Sigmoid colon (tissue), 4 donors: ENCODE data around the gene ST8SIA4.

ENCODE experiments used
- EP300 ChIP-seq, 4 donors: sonication (generic); formaldehyde crosslinking; IDR thresholded peaks; one replicate each; pipeline ENCODE4 v1.6.1; 2017; ENCODE audit warnings: antibody characterized with exemption in 4 of 4
- TF ChIP-seq, protein P1 (sequence below), 4 experiments: fragments of 450-650 bp in 3 of 4; fragments of 200-600 bp in 1 of 4; IDR thresholded peaks; one replicate each; pipeline ENCODE4 v1.5.1; 2016 to 2019; ENCODE audit warnings: antibody characterized with exemption in 4 of 4, mild to moderate bottlenecking in 3 of 4, moderate library complexity in 2 of 4

DNA sequence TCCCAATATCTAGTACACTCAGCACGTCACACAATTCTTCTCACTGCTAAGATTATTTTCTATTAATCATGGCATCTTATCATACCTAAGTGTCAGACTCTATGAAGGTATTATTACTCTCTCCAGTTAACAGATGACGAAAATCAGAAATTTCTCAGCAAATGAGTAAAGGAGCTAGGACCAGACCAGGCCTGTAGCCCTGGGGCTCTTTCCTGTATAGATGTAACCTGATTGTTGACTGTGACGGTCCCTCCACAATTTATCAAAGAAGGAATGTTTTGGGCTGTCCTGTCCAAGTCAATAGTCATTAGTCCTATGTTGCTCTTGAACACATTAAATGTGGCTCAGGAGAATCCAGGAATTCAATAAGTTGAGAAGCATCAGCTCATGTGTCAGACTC, 106.2 kb downstream of the ST8SIA4 start:
- TF ChIP-seq, protein P1, sequence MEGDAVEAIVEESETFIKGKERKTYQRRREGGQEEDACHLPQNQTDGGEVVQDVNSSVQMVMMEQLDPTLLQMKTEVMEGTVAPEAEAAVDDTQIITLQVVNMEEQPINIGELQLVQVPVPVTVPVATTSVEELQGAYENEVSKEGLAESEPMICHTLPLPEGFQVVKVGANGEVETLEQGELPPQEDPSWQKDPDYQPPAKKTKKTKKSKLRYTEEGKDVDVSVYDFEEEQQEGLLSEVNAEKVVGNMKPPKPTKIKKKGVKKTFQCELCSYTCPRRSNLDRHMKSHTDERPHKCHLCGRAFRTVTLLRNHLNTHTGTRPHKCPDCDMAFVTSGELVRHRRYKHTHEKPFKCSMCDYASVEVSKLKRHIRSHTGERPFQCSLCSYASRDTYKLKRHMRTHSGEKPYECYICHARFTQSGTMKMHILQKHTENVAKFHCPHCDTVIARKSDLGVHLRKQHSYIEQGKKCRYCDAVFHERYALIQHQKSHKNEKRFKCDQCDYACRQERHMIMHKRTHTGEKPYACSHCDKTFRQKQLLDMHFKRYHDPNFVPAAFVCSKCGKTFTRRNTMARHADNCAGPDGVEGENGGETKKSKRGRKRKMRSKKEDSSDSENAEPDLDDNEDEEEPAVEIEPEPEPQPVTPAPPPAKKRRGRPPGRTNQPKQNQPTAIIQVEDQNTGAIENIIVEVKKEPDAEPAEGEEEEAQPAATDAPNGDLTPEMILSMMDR (IDR thresholded peaks at IDR 0.05): no peak
- TF ChIP-seq EP300 (IDR thresholded peaks at IDR 0.05): no peak
